GM12872 (cell line): ENCODE data around the gene EZR.

Experiments used
- CTCF ChIP-seq: IDR thresholded peaks from 3 replicates; pipeline ENCODE4 v1.5.1; 2011; ENCODE audit warnings: low read depth, mild to moderate bottlenecking, low read length, moderate library complexity; ENCODE audit not compliant: insufficient read depth

The EZR gene

DNA sequence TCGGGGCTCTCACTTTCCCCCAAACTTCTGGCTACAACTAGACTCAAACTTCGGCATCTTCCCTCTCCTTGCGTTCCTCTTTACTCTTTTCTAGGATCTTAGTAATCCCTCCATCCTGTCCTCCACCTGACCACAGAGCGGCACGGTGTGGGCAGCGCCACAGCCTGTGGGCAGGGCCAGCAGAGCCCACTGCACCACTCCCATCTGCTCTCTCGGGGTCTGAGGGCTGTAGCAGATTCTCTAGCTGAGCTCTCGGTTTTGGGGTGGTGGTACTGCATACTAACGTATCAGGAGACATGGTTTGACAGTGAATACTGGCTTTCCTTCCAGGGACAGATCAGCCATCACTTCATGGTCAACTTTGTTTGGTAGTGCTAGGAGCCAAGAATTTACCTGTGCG lies 57.4 kb downstream of the EZR start:
- TF ChIP-seq CTCF, result no peak

- TF ChIP-seq CTCF, result no peak
These were observed 58.4 kb downstream of the EZR start for GRCh38 chr6:158760618-158761250.

- no peak for TF ChIP-seq CTCF
These were observed 59.1 kb downstream of the EZR start for GRCh38 chr6:158759966-158760617.

GRCh38 chr6:158758941-158759479 lies 60.2 kb downstream of the EZR start:
- TF ChIP-seq CTCF, result no peak

DNA sequence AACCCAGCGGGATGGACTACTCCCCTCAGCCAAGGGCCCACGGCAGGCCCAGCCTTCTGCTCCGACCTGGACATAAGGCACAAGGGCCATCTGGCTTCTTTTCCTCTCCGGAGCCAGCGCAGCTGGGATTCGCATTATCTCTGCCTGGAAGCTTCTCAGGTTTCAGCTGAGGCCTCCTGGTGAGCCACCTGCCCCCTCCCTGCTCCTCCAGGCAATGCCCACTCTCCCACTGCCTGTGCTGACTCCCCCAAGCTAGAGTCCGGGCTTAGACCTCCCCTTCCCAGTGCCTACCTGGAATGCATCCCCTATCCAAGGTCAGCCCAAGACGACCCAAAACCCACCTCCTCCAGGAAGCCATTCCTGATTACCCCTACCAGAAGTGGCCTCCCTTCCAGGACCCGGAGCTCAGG lies 60.7 kb downstream of the EZR start:
- no peak for TF ChIP-seq CTCF

DNA sequence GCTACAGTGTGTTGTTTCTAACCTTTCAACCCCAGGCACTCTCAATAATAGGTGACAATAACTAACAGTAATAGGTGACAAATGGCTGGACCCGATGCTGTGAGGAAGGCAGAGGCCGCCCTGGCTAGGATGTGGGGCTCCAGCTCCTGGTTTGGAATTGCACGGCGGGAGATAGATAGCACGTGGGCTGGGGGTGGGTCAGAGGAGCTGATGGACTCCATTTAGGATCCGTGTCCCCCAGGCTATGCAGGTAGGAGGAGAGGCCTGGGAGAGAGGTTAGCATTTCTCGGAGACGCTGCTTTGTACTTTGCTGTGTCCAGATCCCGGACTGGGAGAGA lies 61.4 kb downstream of the EZR start:
- TF ChIP-seq CTCF, result no peak

DNA sequence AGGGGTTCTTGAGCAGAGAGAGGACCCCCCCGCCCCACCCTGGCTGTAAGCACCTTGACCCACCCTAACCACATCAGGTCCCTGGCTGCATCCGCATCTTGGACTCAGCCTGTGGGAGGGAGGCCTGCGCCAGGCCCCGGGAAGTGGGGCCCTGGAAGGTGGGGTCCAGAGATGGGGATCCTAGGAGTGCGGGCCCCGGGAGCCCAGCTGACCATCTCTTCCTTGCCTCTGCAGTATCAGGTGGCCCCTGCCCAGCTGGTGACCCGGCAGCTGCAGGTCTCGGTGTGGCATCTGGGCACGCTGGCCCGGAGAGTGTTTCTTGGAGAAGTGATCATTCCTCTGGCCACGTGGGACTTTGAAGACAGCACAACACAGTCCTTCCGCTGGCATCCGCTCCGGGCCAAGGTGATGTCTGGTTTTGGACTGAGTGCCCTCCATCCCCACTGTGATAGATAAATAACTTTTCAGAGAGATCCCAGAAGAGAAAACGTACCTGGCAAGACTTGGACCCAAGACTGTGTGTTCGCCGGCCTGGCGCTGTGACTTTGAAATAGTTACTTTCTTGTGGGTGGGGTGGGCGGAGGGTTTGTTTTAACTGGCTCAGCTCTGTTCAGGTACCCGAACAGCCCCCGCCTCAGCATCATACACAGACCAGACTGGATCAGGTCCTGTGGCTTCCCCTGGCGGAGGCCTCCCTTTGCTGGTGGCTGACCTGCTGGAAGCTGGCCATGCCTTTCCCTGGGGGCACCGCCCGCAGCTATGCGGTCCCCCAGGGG lies 62.0 kb downstream of the EZR start:
- no peak for TF ChIP-seq CTCF
